Measurements from ENCODE around the gene FAM3C. TPM values are rescaled to one million over a fixed set of nuclear protein-coding genes. Genes with fewer than 3 reads are reported as not detected.

The FAM3C gene
- polyA plus RNA-seq, 4 donors = 119 to 149 (median 139) TPM

DNA sequence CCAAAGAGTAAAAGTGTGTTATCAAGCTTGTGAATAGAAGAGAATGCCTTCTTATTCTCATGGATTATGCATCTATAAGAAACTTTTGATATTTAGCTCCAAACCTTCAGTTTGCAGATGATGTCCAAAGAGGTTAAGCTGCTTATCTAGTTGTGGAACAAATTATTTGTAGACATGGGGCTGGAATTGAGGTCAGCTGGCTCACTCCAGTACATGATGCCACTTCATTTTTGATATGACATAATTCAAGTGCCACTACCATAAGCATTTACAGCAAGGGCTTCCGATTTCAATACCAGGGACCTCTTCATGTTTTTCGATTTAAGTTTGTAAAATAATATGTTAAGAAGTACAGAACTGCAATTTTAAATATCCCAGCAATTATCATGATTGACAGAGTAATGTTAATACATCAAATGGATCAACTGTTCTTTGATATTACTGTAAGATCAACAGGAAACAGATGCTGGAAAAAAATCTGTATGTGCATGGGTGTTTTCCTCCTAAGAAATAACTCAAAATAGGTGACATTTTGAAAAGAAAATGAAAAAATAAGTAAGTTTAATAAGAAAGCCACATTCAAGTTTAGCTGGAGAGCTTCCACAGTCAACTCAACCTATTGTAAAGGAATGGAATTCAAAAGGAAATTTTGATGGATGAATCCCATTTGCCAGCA, 12.7 kb downstream of the FAM3C start:
- no peak for DNase-seq (ENCODE audit: low read depth in 4 of 4, low spot score in 3 of 4)

DNA sequence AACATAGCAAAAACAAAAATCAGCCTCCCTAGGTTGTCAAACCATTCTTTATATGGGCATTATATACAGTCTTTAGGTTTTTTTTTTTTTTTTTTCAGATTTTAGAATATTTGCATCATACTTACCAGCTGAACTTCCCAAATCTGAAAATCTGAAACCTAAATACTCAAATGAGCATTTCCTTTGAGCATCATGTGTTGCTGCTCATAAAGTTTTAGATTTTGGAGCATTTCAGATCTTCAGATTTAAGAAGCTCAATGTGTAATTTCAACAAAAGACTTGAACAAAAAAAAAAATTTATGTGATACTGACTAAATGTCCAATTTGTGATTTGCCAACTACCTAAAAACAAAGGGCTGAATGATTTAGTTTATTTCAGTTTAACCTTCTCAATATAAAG, 13.6 kb downstream of the FAM3C start:
- DNase-seq (ENCODE audit: low read depth in 4 of 4, low spot score in 3 of 4) = no peak

DNA sequence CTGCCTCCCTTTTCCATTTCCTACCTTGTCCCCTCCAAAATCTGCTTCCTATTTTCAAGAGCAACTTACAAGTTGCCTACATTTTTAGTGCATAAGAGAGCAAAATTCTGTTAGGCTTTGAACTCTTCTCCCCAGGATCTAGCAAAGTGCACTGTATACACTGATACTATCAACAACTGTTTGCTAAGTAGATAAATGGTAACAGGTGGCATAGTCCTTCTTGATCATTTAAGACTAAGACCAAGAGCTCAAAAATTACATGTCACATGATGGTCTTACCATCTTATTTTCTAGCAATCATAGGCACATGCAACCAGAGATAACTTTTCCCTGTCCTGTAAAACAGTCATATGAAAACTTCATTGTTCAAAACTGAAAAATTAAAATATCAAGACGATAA, 16.2 kb downstream of the FAM3C start:
- DNase-seq (ENCODE audit: low read depth in 4 of 4, low spot score in 3 of 4) = no peak

DNA sequence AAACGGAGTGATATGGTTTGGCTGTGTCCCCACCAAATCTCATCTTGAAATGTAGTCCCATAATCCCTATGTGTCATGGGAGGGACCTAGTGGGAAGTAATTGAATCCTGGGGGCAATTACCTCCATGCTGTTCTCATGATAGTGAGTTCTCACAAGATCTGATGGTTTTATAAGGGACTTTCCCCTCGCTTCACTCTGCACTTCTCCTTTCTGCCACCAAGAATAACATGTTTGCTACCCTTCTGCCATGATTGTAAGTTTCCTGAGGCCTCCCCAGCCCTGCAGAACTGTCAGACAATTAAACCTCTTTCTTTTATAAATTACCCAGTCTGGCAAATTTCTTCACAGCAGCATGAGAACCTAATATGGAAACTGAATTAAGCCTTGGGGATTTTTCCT, 19.1 kb downstream of the FAM3C start:
- DNase-seq (ENCODE audit: low read depth in 4 of 4, low spot score in 3 of 4) = no peak

DNA sequence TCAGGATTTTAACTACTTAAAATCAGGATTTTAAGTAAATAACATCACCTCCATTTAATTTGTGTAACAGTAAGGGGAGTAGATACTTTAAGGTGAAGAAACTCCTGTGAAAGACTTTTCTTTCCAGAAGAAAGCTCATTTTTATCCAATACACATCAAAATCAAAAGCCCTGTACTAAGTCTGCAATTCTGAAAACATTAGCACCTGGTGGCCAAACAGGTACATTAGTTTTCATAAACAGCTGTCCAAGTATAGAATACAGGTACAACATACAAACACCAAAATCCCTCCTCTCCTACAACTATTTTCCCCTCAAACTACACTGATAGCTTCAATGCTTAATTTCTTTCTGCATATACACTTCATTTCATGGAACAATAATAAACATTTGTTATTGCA, 22.9 kb downstream of the FAM3C start:
- no peak for DNase-seq (ENCODE audit: low read depth in 4 of 4, low spot score in 3 of 4)

DNA sequence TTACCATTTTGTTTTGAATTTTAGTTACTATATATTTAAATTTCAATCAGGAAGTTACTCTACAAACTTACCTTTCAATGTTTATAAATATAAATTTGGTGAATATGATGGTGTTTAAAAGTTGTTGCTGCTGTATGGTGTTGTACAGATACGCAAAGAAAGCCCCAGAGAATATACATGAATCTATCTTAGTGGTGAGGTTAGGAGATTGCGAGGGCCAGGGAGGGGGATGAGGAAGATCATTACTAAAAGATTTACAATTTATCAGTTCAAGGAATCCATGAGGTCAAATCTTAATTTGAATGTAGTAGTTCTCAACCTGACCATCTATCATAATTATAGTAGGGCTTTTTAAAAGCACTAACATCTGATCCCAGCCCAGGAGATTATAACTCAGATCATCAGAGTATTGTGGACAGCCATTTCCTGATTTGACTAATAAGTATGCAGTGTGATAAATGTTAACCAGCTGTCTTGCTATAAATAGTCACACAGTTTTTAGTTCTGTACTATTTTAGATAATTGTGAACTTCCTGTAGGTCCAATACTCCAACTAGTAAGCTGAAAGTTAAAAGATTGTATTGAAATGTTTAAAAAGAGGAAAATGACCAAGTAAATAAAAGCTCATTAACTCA, 23.6 kb downstream of the FAM3C start:
- no peak for DNase-seq (ENCODE audit: low read depth in 4 of 4, low spot score in 3 of 4)

DNA sequence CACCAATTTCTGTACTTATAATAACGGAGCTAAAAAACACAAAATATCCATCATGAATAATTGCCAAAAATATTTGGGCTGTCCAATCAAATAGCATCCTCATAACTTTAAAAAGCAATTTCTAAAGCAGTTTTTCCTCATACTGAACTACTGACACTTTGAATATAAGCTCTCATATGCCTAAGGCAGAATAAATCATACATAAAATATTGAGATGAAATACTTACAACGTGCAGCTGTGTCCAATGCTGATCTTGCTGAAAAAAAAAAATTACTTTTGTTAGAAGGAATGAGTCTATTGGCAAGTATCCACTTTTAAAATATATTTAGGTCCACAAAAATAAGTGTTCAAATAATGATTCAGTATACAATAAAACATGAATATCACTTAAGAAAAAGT, 24.2 kb downstream of the FAM3C start:
- DNase-seq (ENCODE audit: low read depth in 4 of 4, low spot score in 3 of 4) = no peak

DNA sequence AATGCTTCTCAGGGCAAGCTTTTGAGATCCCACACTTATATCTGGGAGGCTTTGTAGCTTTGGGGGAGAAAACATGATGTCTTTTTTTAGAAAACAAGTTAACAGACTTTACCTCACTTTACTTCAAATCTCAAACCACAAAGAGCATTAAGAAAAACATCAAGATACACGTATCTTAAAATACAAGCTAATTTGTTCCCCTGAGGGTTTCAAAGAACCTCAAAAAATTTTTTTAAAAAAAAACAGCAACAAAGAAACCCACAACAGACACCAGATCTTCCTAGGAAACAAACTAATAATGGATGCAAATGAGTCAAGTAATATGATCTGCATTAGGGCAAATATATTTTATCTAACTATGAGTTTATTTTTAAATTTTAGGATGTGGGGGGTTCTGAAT, 24.7 kb downstream of the FAM3C start:
- DNase-seq (ENCODE audit: low read depth in 4 of 4, low spot score in 3 of 4) = no peak

DNA sequence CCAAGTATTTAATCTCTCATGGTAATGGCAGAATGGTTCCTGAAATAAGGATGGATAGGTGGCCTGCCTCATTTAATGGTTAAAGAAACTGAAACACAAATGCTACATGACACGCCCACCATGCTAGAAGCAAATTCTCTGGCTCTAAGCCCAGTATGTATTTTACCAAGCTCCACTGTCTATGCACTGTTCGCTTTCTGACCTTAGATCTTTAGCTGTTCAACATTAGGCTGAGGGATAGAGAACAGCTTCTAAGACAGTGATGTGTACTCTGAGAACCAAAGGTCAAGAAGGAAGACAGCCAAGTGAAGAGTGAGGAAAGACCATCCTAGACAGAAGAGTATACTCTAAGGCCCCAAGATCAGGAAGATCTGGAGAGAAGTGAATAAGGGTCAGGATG, 26.6 kb downstream of the FAM3C start:
- no peak for DNase-seq (ENCODE audit: low read depth in 4 of 4, low spot score in 3 of 4)

DNA sequence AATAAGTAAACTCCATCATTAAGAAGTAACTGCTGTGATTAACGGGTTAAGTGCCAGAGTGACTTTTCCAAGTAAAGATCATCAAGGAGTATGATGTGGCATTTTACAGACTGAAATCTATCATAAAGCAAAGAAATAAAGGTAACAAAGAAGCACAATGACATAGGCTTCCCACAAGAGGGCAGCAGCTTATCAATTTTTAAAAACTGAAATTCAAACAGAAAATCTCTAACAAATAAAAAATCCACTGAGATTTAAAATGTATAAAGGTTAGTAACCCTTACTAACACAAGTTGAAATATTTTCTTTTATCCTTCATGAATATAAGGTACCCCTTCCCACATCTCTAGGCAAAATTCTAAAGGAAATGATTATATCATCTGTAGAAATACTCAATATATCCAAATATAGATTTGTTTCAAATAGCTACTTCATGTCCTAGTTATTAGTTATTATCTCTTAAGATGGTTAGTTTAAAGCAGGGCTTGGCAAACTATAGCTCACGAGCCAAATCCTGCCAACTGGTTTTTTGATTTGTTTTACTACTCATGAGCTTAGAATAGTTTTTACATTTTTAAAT, 29.2 kb downstream of the FAM3C start:
- DNase-seq (ENCODE audit: low read depth in 4 of 4, low spot score in 3 of 4) = peak in 2 of 4 donors; percentile 16 to 23

DNA sequence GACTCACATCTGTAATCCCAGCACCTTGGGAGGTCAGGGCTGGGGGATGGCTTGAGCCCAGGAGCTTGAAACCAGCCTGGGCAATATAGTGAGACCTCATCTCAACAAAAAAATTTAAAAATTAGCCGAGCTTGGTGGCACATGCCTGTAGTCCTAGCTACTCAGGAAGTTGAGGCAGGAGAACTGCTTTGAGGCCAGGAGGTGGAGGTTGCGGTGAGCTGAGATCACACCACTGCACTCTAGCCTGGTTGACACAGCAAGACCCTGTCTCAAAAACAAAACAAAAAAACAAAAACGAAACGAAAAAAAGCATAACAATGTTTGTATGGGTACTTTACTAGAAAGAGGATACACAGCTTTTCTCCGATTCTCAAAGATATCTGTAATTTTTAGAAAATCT, 35.5 kb downstream of the FAM3C start:
- no peak for DNase-seq (ENCODE audit: low read depth in 4 of 4, low spot score in 3 of 4)

DNA sequence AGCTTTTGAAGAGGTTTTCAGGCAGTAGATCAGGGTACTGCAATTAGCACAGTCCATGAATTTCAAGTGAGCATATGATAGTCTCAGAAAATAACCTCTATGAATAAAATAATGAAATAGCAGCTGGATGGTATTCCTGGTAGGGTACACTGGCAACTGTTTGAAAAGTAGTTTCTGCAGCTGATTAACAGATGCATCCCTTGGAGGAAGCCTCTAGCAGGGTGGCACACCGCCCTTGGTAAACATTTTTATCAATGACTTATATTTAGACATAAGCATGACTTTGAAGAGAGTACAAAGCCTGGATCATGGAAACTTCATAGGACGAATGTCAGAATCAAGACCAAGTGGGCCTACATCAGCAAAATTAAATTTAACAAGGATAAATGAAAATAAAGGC, 40.5 kb downstream of the FAM3C start:
- DNase-seq (ENCODE audit: low read depth in 4 of 4, low spot score in 3 of 4) = no peak

DNA sequence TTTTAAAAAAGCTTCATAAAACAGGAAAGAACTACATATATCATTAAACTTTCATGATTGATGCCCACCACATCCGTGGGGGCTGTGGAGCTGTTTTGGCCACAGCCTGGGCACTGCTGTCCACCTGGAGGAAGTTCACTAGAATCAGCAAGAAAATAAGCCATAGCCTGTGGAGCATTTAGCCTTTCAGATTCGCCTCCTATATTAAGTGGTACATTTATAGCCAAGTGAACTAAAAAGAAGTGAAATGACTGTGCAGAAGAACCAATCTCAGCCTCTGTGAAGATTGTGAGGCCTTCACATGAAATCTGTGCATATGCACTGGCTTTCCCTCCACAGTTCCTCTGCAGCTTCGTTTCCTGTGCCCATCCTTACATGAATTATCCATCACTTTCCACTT, 43.8 kb downstream of the FAM3C start:
- DNase-seq (ENCODE audit: low read depth in 4 of 4, low spot score in 3 of 4) = no peak

DNA sequence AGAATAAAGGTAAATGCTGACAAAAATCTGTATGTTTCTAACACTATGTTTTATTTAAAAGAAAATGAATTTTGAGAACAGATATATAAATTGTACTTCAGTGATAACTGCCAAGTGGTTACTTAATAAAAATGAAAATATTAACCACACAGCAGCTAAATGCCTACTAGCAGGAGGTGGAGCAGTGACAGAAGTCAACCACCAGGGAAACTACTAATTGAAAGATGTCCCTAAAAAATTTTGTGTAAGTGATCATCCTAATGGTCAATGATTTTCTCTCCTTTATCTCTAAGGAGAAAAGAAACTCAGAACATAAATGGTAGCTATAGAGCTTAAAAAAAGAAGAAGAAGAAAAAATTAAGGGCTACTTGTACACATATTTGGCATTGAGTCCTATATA, 44.4 kb downstream of the FAM3C start:
- no peak for DNase-seq (ENCODE audit: low read depth in 4 of 4, low spot score in 3 of 4)

DNA sequence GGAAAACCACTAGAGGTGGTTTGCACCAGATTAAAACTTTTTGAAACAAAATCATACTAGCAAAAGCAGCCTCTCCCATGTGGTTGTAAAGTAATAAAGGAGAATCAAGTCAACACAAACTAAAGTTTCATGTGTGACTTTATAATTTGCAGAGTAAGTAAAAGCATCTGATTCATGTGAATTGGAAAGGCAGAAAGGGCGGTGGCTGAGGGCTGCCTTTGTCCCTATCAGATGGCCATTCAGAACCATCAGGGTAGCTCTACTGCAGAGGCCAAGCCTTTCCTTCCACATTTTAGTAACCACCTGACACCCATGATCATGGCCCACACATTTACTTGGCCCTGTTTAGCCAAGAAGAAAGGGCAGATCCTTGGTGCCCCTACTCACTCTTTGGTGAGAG, 51.6 kb downstream of the FAM3C start:
- no peak for DNase-seq (ENCODE audit: low read depth in 4 of 4, low spot score in 3 of 4)

DNA sequence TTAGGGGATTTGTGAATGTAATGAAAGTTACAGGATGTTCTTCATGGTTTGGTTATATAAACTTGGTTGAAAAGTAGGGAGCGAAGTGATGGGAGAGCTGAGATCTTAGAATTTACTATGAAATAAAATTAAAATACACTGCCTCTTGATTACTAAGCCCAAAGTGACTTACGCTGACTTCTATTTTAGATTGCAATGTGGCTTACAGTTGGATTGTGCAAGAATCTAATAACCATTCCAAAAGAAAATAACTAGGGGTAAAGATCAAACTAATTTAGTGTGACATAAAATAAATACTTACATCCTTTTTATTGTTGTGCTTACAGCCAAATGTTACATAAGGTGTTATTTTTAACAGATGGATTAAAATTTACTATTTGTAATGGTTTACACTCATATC, 52.0 kb downstream of the FAM3C start:
- no peak for DNase-seq (ENCODE audit: low read depth in 4 of 4, low spot score in 3 of 4)

DNA sequence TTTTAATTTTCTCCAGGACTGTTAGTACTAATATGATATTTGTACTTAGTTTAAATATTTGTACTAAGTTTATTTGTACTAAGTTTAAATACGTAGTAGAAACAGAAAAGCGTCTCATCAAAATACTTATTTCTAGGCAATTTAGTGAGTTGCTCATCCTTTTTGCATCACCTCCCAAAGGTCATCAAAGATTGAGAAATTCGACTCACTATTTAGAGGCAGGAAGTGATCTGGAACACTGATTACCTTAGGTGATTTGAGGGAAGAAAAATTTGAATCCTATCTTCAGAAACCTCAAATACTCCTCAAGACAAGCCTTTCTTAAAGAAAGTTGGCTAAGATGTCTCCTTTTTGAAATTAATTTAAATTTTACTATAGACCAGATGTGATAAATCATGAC, 52.8 kb downstream of the FAM3C start:
- no peak for DNase-seq (ENCODE audit: low read depth in 4 of 4, low spot score in 3 of 4)

DNA sequence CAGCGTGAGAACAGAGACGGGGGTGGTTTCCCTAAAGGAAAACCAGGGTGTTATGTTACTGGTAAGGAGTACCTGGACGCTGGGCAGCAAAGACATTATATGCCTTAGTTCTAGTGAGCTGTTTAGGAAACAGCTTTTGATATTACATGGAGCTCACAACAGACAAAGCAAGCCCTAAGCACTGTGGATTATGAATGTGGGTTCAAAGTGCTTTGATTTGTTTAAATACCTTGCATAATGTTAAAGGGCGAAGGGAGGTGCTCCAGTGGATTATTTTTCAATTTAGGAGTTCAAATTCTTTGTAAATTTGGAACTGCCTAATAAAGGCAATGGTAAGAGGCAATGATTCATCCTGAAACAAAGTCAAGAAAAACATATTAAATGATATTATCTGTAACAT, 53.5 kb downstream of the FAM3C start:
- DNase-seq (ENCODE audit: low read depth in 4 of 4, low spot score in 3 of 4) = no peak

DNA sequence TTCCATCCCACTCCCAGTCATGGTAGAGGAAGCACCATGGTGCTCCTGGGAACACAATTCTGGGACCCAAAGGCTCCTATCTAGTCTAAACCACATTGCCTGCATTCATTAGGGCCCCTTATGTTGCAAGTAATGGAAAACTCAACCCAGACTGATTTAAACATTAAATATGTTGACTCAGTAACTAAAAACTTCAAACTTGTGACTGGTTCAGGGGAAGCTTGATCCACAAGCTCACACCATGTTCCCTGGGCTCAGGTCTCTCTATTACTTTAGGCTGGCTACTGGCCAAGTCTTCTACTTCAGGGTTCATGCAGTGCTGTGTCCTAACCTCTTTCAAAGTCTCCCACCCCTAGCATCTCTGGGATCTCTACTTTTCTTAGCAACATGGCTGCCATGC, 54.2 kb downstream of the FAM3C start:
- no peak for DNase-seq (ENCODE audit: low read depth in 4 of 4, low spot score in 3 of 4)

DNA sequence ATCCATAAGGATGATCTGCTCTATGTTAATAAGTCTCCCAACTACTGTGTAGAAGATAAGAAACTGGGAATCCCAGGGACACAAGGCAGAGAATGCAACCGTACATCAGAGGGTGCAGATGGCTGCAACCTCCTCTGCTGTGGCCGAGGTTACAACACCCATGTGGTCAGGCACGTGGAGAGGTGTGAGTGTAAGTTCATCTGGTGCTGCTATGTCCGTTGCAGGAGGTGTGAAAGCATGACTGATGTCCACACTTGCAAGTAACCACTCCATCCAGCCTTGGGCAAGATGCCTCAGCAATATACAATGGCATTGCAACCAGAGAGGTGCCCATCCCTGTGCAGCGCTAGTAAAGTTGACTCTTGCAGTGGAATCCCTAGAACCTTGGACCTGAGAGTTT, 57.0 kb downstream of the FAM3C start:
- DNase-seq (ENCODE audit: low read depth in 4 of 4, low spot score in 3 of 4) = no peak

DNA sequence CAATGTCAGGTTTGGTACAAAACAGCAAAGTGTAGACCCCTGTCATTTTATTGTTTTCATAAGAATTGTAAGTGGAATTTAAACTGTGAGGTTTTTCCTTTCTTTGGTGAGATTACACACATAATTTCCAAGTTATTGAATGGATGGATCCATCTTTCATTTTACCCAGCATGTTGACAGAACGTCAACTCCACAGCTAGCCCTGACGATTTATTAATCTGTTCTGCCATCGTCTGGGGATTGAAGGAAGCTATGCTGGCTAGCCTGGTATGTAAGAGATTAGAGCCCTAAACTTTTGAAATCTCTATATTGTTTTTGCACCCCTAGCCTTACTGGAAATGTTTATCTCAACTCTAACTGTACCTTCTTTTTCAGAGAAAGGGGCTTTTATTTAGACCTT, 58.7 kb downstream of the FAM3C start:
- no peak for DNase-seq (ENCODE audit: low read depth in 4 of 4, low spot score in 3 of 4)

DNA sequence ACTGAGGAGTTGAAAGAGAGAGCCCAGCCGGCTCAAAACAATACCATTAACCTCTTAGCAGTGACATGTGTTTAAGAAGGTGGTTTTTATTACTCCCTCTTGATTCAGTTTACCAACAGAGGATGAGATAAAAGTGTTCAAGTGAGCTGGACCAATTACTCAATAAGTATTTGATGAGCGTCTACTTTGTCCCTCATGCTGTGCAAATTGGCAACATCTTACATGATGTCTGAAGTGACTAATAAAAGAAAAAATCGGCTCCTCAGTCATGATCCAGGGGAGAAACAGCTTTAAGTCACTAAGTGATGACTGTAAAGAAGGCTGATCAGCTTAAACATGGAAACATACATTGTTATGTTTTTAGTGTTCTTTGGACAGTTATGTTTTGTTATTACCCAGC, 59.5 kb downstream of the FAM3C start:
- no peak for DNase-seq (ENCODE audit: low read depth in 4 of 4, low spot score in 3 of 4)
